WTC11 (cell line): ENCODE results near the gene SESN2.

Source experiments
- NR2C2 ChIP-seq: sonication (generic); formaldehyde crosslinking; IDR thresholded peaks from 2 replicates; pipeline ENCODE4 v1.8.0; 2022; ENCODE audit warnings: mild to moderate bottlenecking, missing genetic modification reagents
- TEAD4 ChIP-seq: sonication (generic); formaldehyde crosslinking; IDR thresholded peaks from 2 replicates; pipeline ENCODE4 v1.8.0; 2022; ENCODE audit warnings: mild to moderate bottlenecking, missing genetic modification reagents
- TF ChIP-seq, protein P1 (sequence below): sonication (generic); formaldehyde crosslinking; IDR thresholded peaks from 2 replicates; pipeline ENCODE4 v1.8.0; 2022; ENCODE audit warnings: mild to moderate bottlenecking, missing genetic modification reagents
- TF ChIP-seq, protein P2 (sequence below): fragments of 200-600 bp; IDR thresholded peaks from 2 replicates; pipeline ENCODE4 v1.8.0; 2022; ENCODE audit warnings: antibody characterized with exemption
- TF ChIP-seq, protein P3 (sequence below): sonication (generic); formaldehyde crosslinking; IDR thresholded peaks from 2 replicates; pipeline ENCODE4 v1.8.0; 2022; ENCODE audit warnings: missing genetic modification reagents
- TF ChIP-seq, protein P4 (sequence below): fragments of 250-450 bp; sonication (Bioruptor Pico); IDR thresholded peaks from 2 replicates; pipeline ENCODE4 v2.1.2; 2022; ENCODE audit warnings: mild to moderate bottlenecking, moderate library complexity

DNA sequence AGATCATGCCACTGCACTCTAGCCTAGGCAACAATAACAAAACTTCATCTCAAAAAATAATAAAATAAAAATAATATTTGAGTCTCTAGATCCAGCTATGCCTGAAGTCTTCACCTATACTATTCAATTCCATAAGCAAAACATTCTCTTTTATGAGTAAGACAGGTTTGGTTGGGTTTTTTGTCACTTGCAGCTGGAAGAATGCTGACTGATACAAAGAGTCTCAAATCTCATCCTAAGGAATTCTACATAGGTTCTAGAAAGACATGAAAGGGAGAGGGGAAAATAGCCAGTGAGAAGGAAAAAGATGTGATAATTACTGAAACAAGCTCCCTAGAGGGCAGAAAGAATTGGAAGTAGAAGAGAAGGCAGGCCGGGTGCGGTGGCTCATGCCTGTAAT lies 39.1 kb downstream of the SESN2 start:
- TF ChIP-seq, protein P1, sequence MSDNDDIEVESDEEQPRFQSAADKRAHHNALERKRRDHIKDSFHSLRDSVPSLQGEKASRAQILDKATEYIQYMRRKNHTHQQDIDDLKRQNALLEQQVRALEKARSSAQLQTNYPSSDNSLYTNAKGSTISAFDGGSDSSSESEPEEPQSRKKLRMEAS (CRISPR knock-in tag), result no peak
- TF ChIP-seq, protein P2, sequence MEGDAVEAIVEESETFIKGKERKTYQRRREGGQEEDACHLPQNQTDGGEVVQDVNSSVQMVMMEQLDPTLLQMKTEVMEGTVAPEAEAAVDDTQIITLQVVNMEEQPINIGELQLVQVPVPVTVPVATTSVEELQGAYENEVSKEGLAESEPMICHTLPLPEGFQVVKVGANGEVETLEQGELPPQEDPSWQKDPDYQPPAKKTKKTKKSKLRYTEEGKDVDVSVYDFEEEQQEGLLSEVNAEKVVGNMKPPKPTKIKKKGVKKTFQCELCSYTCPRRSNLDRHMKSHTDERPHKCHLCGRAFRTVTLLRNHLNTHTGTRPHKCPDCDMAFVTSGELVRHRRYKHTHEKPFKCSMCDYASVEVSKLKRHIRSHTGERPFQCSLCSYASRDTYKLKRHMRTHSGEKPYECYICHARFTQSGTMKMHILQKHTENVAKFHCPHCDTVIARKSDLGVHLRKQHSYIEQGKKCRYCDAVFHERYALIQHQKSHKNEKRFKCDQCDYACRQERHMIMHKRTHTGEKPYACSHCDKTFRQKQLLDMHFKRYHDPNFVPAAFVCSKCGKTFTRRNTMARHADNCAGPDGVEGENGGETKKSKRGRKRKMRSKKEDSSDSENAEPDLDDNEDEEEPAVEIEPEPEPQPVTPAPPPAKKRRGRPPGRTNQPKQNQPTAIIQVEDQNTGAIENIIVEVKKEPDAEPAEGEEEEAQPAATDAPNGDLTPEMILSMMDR, result no peak
- TF ChIP-seq, protein P3, sequence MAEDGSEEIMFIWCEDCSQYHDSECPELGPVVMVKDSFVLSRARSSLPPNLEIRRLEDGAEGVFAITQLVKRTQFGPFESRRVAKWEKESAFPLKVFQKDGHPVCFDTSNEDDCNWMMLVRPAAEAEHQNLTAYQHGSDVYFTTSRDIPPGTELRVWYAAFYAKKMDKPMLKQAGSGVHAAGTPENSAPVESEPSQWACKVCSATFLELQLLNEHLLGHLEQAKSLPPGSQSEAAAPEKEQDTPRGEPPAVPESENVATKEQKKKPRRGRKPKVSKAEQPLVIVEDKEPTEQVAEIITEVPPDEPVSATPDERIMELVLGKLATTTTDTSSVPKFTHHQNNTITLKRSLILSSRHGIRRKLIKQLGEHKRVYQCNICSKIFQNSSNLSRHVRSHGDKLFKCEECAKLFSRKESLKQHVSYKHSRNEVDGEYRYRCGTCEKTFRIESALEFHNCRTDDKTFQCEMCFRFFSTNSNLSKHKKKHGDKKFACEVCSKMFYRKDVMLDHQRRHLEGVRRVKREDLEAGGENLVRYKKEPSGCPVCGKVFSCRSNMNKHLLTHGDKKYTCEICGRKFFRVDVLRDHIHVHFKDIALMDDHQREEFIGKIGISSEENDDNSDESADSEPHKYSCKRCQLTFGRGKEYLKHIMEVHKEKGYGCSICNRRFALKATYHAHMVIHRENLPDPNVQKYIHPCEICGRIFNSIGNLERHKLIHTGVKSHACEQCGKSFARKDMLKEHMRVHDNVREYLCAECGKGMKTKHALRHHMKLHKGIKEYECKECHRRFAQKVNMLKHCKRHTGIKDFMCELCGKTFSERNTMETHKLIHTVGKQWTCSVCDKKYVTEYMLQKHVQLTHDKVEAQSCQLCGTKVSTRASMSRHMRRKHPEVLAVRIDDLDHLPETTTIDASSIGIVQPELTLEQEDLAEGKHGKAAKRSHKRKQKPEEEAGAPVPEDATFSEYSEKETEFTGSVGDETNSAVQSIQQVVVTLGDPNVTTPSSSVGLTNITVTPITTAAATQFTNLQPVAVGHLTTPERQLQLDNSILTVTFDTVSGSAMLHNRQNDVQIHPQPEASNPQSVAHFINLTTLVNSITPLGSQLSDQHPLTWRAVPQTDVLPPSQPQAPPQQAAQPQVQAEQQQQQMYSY (CRISPR knock-in tag), result no peak
- TF ChIP-seq, protein P4, sequence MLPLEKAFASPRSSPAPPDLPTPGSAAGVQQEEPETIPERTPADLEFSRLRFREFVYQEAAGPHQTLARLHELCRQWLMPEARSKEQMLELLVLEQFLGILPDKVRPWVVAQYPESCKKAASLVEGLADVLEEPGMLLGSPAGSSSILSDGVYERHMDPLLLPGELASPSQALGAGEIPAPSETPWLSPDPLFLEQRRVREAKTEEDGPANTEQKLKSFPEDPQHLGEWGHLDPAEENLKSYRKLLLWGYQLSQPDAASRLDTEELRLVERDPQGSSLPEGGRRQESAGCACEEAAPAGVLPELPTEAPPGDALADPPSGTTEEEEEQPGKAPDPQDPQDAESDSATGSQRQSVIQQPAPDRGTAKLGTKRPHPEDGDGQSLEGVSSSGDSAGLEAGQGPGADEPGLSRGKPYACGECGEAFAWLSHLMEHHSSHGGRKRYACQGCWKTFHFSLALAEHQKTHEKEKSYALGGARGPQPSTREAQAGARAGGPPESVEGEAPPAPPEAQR (CRISPR knock-in tag), result no peak
- TF ChIP-seq NR2C2 (CRISPR knock-in tag) (no peak), TEAD4 (CRISPR knock-in tag) (no peak)
